ENCODE measurements around the gene EIF3M.

GRCh38 chr11:32566517-32566916 lies 17.1 kb upstream of the EIF3M start:
- TF ChIP-seq, protein P1, sequence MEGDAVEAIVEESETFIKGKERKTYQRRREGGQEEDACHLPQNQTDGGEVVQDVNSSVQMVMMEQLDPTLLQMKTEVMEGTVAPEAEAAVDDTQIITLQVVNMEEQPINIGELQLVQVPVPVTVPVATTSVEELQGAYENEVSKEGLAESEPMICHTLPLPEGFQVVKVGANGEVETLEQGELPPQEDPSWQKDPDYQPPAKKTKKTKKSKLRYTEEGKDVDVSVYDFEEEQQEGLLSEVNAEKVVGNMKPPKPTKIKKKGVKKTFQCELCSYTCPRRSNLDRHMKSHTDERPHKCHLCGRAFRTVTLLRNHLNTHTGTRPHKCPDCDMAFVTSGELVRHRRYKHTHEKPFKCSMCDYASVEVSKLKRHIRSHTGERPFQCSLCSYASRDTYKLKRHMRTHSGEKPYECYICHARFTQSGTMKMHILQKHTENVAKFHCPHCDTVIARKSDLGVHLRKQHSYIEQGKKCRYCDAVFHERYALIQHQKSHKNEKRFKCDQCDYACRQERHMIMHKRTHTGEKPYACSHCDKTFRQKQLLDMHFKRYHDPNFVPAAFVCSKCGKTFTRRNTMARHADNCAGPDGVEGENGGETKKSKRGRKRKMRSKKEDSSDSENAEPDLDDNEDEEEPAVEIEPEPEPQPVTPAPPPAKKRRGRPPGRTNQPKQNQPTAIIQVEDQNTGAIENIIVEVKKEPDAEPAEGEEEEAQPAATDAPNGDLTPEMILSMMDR (IDR thresholded peaks at IDR 0.05), result no peak
- no peak for TF ChIP-seq POLR2A (IDR thresholded peaks at IDR 0.05)

All from suprapubic skin (tissue), 3 donors.